Loucy (cell line): ENCODE measurements around the gene SMIM13.
"Not testable (repeated sequence)": the region's sequence is repeated elsewhere in the genome, so short reads cannot be mapped to it uniquely, and the experiment has no call there.

Experiments
- EZH2phosphoT487 ChIP-seq: fragments of 200-600 bp; IDR thresholded peaks from 2 replicates; pipeline ENCODE4 v1.6.1; 2018; ENCODE audit warnings: antibody characterized with exemption, mild to moderate bottlenecking, moderate library complexity, borderline replicate concordance
- TF ChIP-seq, protein P1 (sequence below): fragments of 200-600 bp; sonication (generic); conservative IDR thresholded peaks from 2 replicates; pipeline ENCODE4 v1.5.1; 2014; ENCODE audit warnings: mild to moderate bottlenecking, antibody characterized with exemption, low read length

DNA sequence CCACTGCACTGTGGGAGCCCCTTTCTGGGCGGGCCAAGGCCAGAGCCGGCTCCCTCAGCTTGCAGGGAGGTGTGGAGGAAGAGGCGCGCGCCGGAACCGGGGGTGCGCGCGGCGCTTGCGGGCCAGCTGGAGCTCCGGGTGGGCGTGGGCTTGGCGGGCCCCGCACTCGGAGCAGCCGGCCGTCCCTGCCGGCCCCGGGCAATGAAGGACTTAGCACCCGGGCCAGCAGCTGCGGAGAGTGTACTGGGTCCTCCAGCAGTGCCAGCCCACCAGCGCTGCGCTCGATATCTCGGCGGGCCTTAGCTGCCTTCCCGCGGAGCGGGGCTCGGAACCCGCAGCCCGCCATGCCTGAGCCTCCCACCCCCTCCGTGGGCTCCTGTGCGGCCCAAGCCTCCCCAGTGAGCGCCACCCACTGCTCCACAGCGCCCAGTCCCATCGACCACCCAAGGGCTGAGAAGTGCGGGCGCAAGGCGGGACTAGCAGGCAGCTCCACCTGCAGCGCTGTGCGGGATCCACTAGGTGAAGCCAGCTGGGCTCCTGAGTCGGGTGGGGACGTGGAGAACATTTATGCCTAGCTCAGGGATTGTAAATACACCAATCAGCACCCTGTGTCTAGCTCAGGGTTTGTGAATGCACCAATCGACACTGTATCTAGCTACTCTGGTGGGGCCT, 6.4 kb upstream of the SMIM13 start:
- TF ChIP-seq, protein P1, sequence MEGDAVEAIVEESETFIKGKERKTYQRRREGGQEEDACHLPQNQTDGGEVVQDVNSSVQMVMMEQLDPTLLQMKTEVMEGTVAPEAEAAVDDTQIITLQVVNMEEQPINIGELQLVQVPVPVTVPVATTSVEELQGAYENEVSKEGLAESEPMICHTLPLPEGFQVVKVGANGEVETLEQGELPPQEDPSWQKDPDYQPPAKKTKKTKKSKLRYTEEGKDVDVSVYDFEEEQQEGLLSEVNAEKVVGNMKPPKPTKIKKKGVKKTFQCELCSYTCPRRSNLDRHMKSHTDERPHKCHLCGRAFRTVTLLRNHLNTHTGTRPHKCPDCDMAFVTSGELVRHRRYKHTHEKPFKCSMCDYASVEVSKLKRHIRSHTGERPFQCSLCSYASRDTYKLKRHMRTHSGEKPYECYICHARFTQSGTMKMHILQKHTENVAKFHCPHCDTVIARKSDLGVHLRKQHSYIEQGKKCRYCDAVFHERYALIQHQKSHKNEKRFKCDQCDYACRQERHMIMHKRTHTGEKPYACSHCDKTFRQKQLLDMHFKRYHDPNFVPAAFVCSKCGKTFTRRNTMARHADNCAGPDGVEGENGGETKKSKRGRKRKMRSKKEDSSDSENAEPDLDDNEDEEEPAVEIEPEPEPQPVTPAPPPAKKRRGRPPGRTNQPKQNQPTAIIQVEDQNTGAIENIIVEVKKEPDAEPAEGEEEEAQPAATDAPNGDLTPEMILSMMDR: not testable (repeated sequence)
- not testable (repeated sequence) for TF ChIP-seq EZH2phosphoT487
